Putamen (tissue), 1 donor: ENCODE data around the gene DRD3.

Source experiments
- DNase-seq: peaks from one replicate; pipeline ENCODE4 v3.0.0-alpha.2; 2016; ENCODE audit warnings: low spot score

Gene DRD3

GRCh38 chr3:114179575-114179974, 723 bp upstream of the DRD3 start:
- DNase-seq: no peak

- peak; percentile 58 for DNase-seq
These were observed 2.0 kb downstream of the DRD3 start for GRCh38 chr3:114176890-114177289.

GRCh38 chr3:114176487-114176886, 2.4 kb downstream of the DRD3 start:
- DNase-seq: no peak

- no peak for DNase-seq
These were observed 3.5 kb downstream of the DRD3 start for GRCh38 chr3:114175204-114175987.

- DNase-seq: no peak
These were observed 7.2 kb downstream of the DRD3 start for GRCh38 chr3:114171677-114172076.

GRCh38 chr3:114168150-114168549, 10.7 kb downstream of the DRD3 start:
- DNase-seq: no peak

GRCh38 chr3:114157321-114157720, 21.5 kb downstream of the DRD3 start:
- no peak for DNase-seq

- peak; percentile 38 for DNase-seq
These were observed 23.5 kb downstream of the DRD3 start for GRCh38 chr3:114155370-114155821.

- peak; percentile 52 for DNase-seq
These were observed 24.5 kb downstream of the DRD3 start for GRCh38 chr3:114154321-114154821.

GRCh38 chr3:114152519-114153151, 26.2 kb downstream of the DRD3 start:
- DNase-seq: peak; percentile 76

GRCh38 chr3:114151091-114151490, 27.8 kb downstream of the DRD3 start:
- DNase-seq: no peak

- DNase-seq: no peak
These were observed 31.6 kb downstream of the DRD3 start for GRCh38 chr3:114147251-114147650.

GRCh38 chr3:114144909-114145688, 33.8 kb downstream of the DRD3 start:
- peak; percentile 54 for DNase-seq

GRCh38 chr3:114143817-114144216, 35.0 kb downstream of the DRD3 start:
- no peak for DNase-seq

GRCh38 chr3:114139836-114140235, 39.0 kb downstream of the DRD3 start:
- DNase-seq: no peak

GRCh38 chr3:114133947-114134346, 44.9 kb downstream of the DRD3 start:
- no peak for DNase-seq

- no peak for DNase-seq
These were observed 46.4 kb downstream of the DRD3 start for GRCh38 chr3:114132500-114132899.

- DNase-seq: no peak
These were observed 50.0 kb downstream of the DRD3 start for GRCh38 chr3:114128826-114129225.

- DNase-seq: peak; percentile 32
These were observed 50.6 kb downstream of the DRD3 start for GRCh38 chr3:114128231-114128630.

- DNase-seq: no peak
These were observed 51.3 kb downstream of the DRD3 start for GRCh38 chr3:114127517-114127916.

- DNase-seq: no peak
These were observed 52.4 kb downstream of the DRD3 start for GRCh38 chr3:114126461-114126860.

GRCh38 chr3:114122027-114122709, 56.7 kb downstream of the DRD3 start:
- peak; percentile 24 for DNase-seq
